WTC11 (cell line): ENCODE data around the gene ETV1. TPM values are rescaled to one million over a fixed set of nuclear protein-coding genes. Genes with fewer than 3 reads are reported as not detected.

Experiments used
- ATAC-seq: fragments of 200-7000 bp; cut with Tn5 transposase; 2 replicates; pipeline ENCODE4 v1.10.0; 2021; ENCODE audit warnings: mild to moderate bottlenecking, moderate library complexity
- CTCF ChIA-PET: fragments of 300-600 bp; sonication (Branson Sonifier 250); formaldehyde crosslinking; loops from one replicate; lab custom pipeline; 2021; ENCODE audit warnings: antibody characterized with exemption; lab: Charles Lee
- POLR2A ChIA-PET: fragments of 350-600 bp; sonication (Branson Sonifier 250); formaldehyde crosslinking; loops from one replicate; lab custom pipeline; 2021; ENCODE audit warnings: antibody characterized with exemption; lab: Charles Lee
- DNase-seq: peaks from one replicate; pipeline ENCODE4 v3.0.0; 2021; ENCODE audit warnings: low spot score
- H3K27ac Mint-ChIP-seq: 2 replicates; pipeline ENCODE4 v1.8.0; 2021; ENCODE audit warnings: mixed read lengths
- H3K27me3 Mint-ChIP-seq: 2 replicates; pipeline ENCODE4 v1.8.0; 2021; ENCODE audit warnings: low read depth, mild to moderate bottlenecking, moderate library complexity, mixed read lengths
- H3K36me3 Mint-ChIP-seq: 2 replicates; pipeline ENCODE4 v1.8.0; 2021; ENCODE audit warnings: mixed read lengths
- H3K4me1 Mint-ChIP-seq: 2 replicates; pipeline ENCODE4 v1.8.0; 2022; ENCODE audit warnings: mixed read lengths
- H3K4me3 Mint-ChIP-seq: 2 replicates; pipeline ENCODE4 v1.8.0; 2021; ENCODE audit warnings: mild to moderate bottlenecking, moderate library complexity, mixed read lengths
- H3K9me3 Mint-ChIP-seq: 2 replicates; pipeline ENCODE4 v1.8.0; 2021; ENCODE audit warnings: mixed read lengths
- EMX1 ChIP-seq: fragments of 250-450 bp; sonication (Bioruptor Pico); IDR thresholded peaks from 2 replicates; pipeline ENCODE4 v1.8.0; 2021; ENCODE audit warnings: mild to moderate bottlenecking
- FOXJ3 ChIP-seq: sonication (generic); formaldehyde crosslinking; IDR thresholded peaks from 2 replicates; pipeline ENCODE4 v1.9.0; 2021; ENCODE audit warnings: missing genetic modification reagents, mild to moderate bottlenecking, borderline replicate concordance
- NFATC4 ChIP-seq: fragments of 250-450 bp; sonication (Bioruptor Pico); IDR thresholded peaks from 2 replicates; pipeline ENCODE4 v1.9.0; 2021; ENCODE audit warnings: mild to moderate bottlenecking
- NR1H2 ChIP-seq: sonication (generic); formaldehyde crosslinking; IDR thresholded peaks from 2 replicates; pipeline ENCODE4 v1.9.0; 2021; ENCODE audit warnings: mild to moderate bottlenecking, moderate library complexity, missing genetic modification reagents
- OVOL2 ChIP-seq: fragments of 250-450 bp; sonication (Bioruptor Pico); IDR thresholded peaks from 2 replicates; pipeline ENCODE4 v1.9.0; 2021; ENCODE audit warnings: mild to moderate bottlenecking, borderline replicate concordance
- SMAD3 ChIP-seq: sonication (generic); formaldehyde crosslinking; IDR thresholded peaks from 2 replicates; pipeline ENCODE4 v1.8.0; 2022; ENCODE audit warnings: missing genetic modification reagents, mild to moderate bottlenecking, borderline replicate concordance
- TCF7 ChIP-seq: sonication (generic); formaldehyde crosslinking; IDR thresholded peaks from 2 replicates; pipeline ENCODE4 v1.8.0; 2022; ENCODE audit warnings: mild to moderate bottlenecking, low read depth, missing genetic modification reagents, moderate library complexity
- TEAD4 ChIP-seq: sonication (generic); formaldehyde crosslinking; IDR thresholded peaks from 2 replicates; pipeline ENCODE4 v1.8.0; 2022; ENCODE audit warnings: mild to moderate bottlenecking, missing genetic modification reagents
- TP53 ChIP-seq: sonication (generic); formaldehyde crosslinking; IDR thresholded peaks from 2 replicates; pipeline ENCODE4 v1.8.1; 2023; ENCODE audit warnings: mild to moderate bottlenecking, missing genetic modification reagents
- ZBTB21 ChIP-seq: sonication (generic); formaldehyde crosslinking; IDR thresholded peaks from 2 replicates; pipeline ENCODE4 v1.8.1; 2023; ENCODE audit warnings: mild to moderate bottlenecking, missing genetic modification reagents, borderline replicate concordance
- ZNF219 ChIP-seq: sonication (generic); formaldehyde crosslinking; IDR thresholded peaks from 2 replicates; pipeline ENCODE4 v1.8.0; 2023; ENCODE audit warnings: missing genetic modification reagents, mild to moderate bottlenecking, borderline replicate concordance
- ZNF232 ChIP-seq: sonication (generic); formaldehyde crosslinking; IDR thresholded peaks from 2 replicates; pipeline ENCODE4 v1.8.0; 2022; ENCODE audit warnings: mild to moderate bottlenecking, missing genetic modification reagents
- total RNA-seq: library from RNA; stranded (reverse); gene quantifications from 3 replicates; pipeline ENCODE4 v1.2.3, GENCODE V29; 2021
- TF ChIP-seq, protein P1 (sequence below): fragments of 250-450 bp; sonication (Bioruptor Pico); IDR thresholded peaks from 2 replicates; pipeline ENCODE4 v2.1.2; 2022; ENCODE audit warnings: mild to moderate bottlenecking, moderate library complexity
- TF ChIP-seq, protein P2 (sequence below): sonication (generic); formaldehyde crosslinking; IDR thresholded peaks from 2 replicates; pipeline ENCODE4 v1.8.1; 2023; ENCODE audit warnings: mild to moderate bottlenecking, moderate library complexity, missing genetic modification reagents
- TF ChIP-seq, protein P3 (sequence below): sonication (generic); formaldehyde crosslinking; IDR thresholded peaks from 2 replicates; pipeline ENCODE4 v1.8.1; 2022; ENCODE audit warnings: mild to moderate bottlenecking, moderate library complexity, missing genetic modification reagents
- TF ChIP-seq, protein P4 (sequence below): fragments of 250-450 bp; sonication (Bioruptor Pico); IDR thresholded peaks from 2 replicates; pipeline ENCODE4 v1.9.0; 2021; ENCODE audit warnings: mild to moderate bottlenecking, borderline replicate concordance
- TF ChIP-seq, protein P5 (sequence below): sonication (generic); formaldehyde crosslinking; IDR thresholded peaks from 2 replicates; pipeline ENCODE4 v1.8.1; 2022; ENCODE audit warnings: low read depth, missing genetic modification reagents, borderline replicate concordance
- TF ChIP-seq, protein P6 (sequence below): sonication (generic); formaldehyde crosslinking; IDR thresholded peaks from 2 replicates; pipeline ENCODE4 v1.8.1; 2022; ENCODE audit warnings: missing genetic modification reagents, borderline replicate concordance
- TF ChIP-seq, protein P7 (sequence below): sonication (generic); formaldehyde crosslinking; IDR thresholded peaks from 2 replicates; pipeline ENCODE4 v1.8.0; 2022; ENCODE audit warnings: mild to moderate bottlenecking, missing genetic modification reagents
- TF ChIP-seq, protein P8 (sequence below): sonication (generic); formaldehyde crosslinking; IDR thresholded peaks from 2 replicates; pipeline ENCODE4 v1.8.1; 2023; ENCODE audit warnings: mild to moderate bottlenecking, missing genetic modification reagents, borderline replicate concordance

ETV1 gene
- total RNA-seq, 1 experiment from 2014 or later = 76.6 TPM

DNA sequence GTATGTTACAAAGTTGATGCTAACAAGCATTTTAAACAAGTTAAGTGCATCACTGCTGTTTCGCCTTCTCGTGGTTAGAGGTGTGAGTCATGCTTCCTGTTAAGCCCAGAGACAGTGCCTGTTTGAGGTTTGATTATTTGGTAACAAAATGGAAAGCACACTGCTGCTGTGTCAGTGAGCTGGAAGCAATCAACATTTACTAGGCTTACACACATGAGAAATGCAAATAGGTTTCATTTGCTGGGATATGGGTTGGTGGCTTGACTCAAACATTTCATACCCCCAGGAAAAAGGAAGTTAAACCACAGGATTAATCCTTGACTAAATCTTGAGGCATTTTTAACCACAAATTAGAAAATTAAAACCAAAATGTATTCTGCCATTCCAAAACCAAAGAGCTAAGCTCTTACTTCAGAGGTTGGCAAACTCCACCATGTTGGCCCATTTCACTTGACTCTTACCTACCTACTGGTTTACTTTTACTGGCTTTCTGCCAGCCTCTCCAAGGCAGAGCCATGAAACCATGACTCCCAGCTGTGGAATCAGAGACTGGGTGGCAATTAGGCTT is 139.2 kb downstream of the ETV1 start:
- peak; percentile 75 for ATAC-seq
- peaks cover 24% of the 10 kb centered on the region for H3K4me1 Mint-ChIP-seq

More for the DNA sequence above, 139.2 kb downstream of the ETV1 start:
- no peak for DNase-seq
- H3K4me3 Mint-ChIP-seq = no peak overlapping the region
- H3K9me3 Mint-ChIP-seq = no peaks in the 10 kb centered on the region
- no peaks in the 10 kb centered on the region for H3K36me3 Mint-ChIP-seq
- ChIA-PET POLR2A (no interaction called here), CTCF (interaction anchor here (1.4 kb wide), 1 partner anchor 108 kb away, joined by 3 read pairs; no protein-coding TSS in a partner anchor)
- TF ChIP-seq, protein P1, sequence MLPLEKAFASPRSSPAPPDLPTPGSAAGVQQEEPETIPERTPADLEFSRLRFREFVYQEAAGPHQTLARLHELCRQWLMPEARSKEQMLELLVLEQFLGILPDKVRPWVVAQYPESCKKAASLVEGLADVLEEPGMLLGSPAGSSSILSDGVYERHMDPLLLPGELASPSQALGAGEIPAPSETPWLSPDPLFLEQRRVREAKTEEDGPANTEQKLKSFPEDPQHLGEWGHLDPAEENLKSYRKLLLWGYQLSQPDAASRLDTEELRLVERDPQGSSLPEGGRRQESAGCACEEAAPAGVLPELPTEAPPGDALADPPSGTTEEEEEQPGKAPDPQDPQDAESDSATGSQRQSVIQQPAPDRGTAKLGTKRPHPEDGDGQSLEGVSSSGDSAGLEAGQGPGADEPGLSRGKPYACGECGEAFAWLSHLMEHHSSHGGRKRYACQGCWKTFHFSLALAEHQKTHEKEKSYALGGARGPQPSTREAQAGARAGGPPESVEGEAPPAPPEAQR (CRISPR knock-in tag) = no peak
- TF ChIP-seq, protein P2, sequence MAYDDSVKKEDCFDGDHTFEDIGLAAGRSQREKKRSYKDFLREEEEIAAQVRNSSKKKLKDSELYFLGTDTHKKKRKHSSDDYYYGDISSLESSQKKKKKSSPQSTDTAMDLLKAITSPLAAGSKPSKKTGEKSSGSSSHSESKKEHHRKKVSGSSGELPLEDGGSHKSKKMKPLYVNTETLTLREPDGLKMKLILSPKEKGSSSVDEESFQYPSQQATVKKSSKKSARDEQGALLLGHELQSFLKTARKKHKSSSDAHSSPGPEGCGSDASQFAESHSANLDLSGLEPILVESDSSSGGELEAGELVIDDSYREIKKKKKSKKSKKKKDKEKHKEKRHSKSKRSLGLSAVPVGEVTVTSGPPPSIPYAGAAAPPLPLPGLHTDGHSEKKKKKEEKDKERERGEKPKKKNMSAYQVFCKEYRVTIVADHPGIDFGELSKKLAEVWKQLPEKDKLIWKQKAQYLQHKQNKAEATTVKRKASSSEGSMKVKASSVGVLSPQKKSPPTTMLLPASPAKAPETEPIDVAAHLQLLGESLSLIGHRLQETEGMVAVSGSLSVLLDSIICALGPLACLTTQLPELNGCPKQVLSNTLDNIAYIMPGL (CRISPR knock-in tag) = no peak
- TF ChIP-seq, protein P3, sequence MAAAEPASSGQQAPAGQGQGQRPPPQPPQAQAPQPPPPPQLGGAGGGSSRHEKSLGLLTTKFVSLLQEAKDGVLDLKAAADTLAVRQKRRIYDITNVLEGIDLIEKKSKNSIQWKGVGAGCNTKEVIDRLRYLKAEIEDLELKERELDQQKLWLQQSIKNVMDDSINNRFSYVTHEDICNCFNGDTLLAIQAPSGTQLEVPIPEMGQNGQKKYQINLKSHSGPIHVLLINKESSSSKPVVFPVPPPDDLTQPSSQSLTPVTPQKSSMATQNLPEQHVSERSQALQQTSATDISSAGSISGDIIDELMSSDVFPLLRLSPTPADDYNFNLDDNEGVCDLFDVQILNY = no peak
- TF ChIP-seq ZNF232 (CRISPR knock-in tag) (no peak), ZNF219 (CRISPR knock-in tag) (no peak), NFATC4 (CRISPR knock-in tag) (no peak), TP53 (no peak), OVOL2 (no peak), EMX1 (CRISPR knock-in tag) (no peak), NR1H2 (no peak), SMAD3 (CRISPR knock-in tag) (no peak), TCF7 (CRISPR knock-in tag) (no peak), TEAD4 (no peak), FOXJ3 (CRISPR knock-in tag) (no peak), ZBTB21 (CRISPR knock-in tag) (no peak)
- TF ChIP-seq, protein P4, sequence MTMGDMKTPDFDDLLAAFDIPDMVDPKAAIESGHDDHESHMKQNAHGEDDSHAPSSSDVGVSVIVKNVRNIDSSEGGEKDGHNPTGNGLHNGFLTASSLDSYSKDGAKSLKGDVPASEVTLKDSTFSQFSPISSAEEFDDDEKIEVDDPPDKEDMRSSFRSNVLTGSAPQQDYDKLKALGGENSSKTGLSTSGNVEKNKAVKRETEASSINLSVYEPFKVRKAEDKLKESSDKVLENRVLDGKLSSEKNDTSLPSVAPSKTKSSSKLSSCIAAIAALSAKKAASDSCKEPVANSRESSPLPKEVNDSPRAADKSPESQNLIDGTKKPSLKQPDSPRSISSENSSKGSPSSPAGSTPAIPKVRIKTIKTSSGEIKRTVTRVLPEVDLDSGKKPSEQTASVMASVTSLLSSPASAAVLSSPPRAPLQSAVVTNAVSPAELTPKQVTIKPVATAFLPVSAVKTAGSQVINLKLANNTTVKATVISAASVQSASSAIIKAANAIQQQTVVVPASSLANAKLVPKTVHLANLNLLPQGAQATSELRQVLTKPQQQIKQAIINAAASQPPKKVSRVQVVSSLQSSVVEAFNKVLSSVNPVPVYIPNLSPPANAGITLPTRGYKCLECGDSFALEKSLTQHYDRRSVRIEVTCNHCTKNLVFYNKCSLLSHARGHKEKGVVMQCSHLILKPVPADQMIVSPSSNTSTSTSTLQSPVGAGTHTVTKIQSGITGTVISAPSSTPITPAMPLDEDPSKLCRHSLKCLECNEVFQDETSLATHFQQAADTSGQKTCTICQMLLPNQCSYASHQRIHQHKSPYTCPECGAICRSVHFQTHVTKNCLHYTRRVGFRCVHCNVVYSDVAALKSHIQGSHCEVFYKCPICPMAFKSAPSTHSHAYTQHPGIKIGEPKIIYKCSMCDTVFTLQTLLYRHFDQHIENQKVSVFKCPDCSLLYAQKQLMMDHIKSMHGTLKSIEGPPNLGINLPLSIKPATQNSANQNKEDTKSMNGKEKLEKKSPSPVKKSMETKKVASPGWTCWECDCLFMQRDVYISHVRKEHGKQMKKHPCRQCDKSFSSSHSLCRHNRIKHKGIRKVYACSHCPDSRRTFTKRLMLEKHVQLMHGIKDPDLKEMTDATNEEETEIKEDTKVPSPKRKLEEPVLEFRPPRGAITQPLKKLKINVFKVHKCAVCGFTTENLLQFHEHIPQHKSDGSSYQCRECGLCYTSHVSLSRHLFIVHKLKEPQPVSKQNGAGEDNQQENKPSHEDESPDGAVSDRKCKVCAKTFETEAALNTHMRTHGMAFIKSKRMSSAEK (CRISPR knock-in tag) = no peak
- TF ChIP-seq, protein P5, sequence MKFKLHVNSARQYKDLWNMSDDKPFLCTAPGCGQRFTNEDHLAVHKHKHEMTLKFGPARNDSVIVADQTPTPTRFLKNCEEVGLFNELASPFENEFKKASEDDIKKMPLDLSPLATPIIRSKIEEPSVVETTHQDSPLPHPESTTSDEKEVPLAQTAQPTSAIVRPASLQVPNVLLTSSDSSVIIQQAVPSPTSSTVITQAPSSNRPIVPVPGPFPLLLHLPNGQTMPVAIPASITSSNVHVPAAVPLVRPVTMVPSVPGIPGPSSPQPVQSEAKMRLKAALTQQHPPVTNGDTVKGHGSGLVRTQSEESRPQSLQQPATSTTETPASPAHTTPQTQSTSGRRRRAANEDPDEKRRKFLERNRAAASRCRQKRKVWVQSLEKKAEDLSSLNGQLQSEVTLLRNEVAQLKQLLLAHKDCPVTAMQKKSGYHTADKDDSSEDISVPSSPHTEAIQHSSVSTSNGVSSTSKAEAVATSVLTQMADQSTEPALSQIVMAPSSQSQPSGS (CRISPR knock-in tag) = no peak
- TF ChIP-seq, protein P6, sequence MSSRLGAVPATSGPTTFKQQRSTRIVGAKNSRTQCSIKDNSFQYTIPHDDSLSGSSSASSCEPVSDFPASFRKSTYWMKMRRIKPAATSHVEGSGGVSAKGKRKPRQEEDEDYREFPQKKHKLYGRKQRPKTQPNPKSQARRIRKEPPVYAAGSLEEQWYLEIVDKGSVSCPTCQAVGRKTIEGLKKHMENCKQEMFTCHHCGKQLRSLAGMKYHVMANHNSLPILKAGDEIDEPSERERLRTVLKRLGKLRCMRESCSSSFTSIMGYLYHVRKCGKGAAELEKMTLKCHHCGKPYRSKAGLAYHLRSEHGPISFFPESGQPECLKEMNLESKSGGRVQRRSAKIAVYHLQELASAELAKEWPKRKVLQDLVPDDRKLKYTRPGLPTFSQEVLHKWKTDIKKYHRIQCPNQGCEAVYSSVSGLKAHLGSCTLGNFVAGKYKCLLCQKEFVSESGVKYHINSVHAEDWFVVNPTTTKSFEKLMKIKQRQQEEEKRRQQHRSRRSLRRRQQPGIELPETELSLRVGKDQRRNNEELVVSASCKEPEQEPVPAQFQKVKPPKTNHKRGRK (CRISPR knock-in tag) = no peak
- TF ChIP-seq, protein P7, sequence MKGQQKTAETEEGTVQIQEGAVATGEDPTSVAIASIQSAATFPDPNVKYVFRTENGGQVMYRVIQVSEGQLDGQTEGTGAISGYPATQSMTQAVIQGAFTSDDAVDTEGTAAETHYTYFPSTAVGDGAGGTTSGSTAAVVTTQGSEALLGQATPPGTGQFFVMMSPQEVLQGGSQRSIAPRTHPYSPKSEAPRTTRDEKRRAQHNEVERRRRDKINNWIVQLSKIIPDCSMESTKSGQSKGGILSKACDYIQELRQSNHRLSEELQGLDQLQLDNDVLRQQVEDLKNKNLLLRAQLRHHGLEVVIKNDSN (CRISPR knock-in tag) = no peak
- TF ChIP-seq, protein P8, sequence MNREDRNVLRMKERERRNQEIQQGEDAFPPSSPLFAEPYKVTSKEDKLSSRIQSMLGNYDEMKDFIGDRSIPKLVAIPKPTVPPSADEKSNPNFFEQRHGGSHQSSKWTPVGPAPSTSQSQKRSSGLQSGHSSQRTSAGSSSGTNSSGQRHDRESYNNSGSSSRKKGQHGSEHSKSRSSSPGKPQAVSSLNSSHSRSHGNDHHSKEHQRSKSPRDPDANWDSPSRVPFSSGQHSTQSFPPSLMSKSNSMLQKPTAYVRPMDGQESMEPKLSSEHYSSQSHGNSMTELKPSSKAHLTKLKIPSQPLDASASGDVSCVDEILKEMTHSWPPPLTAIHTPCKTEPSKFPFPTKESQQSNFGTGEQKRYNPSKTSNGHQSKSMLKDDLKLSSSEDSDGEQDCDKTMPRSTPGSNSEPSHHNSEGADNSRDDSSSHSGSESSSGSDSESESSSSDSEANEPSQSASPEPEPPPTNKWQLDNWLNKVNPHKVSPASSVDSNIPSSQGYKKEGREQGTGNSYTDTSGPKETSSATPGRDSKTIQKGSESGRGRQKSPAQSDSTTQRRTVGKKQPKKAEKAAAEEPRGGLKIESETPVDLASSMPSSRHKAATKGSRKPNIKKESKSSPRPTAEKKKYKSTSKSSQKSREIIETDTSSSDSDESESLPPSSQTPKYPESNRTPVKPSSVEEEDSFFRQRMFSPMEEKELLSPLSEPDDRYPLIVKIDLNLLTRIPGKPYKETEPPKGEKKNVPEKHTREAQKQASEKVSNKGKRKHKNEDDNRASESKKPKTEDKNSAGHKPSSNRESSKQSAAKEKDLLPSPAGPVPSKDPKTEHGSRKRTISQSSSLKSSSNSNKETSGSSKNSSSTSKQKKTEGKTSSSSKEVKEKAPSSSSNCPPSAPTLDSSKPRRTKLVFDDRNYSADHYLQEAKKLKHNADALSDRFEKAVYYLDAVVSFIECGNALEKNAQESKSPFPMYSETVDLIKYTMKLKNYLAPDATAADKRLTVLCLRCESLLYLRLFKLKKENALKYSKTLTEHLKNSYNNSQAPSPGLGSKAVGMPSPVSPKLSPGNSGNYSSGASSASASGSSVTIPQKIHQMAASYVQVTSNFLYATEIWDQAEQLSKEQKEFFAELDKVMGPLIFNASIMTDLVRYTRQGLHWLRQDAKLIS (CRISPR knock-in tag) = no peak
- H3K27me3 Mint-ChIP-seq = no peaks in the 10 kb centered on the region
- H3K27ac Mint-ChIP-seq = peak overlapping the region; percentile 20; the same call in 1 of the 2 replicates
